ENCODE data around the gene DGKE. TPM values are rescaled to one million over a fixed set of nuclear protein-coding genes. Genes with fewer than 3 reads are reported as not detected.

The DGKE gene
- polyA plus RNA-seq, 1 donor from 2014 or later = 16.6 TPM

- Histone ChIP-seq H3K9me2 (ENCODE audit: insufficient read depth, low read length) (no peaks in the 10 kb centered on the region), H3K9me3 (ENCODE audit: low read length) (no peaks in the 10 kb centered on the region), H3K36me3 (ENCODE audit: insufficient read depth, low read length) (no peaks in the 10 kb centered on the region), H3F3A (ENCODE audit: insufficient read depth, low read length, poor library complexity, severe bottlenecking) (no peaks in the 10 kb centered on the region), H2AFZ (ENCODE audit: low read depth, low read length) (no peak overlapping the region), H3K4me3 (ENCODE audit: low read length) (no peak overlapping the region), H3K9ac (ENCODE audit: low read length) (no peak overlapping the region), H3K27ac (ENCODE audit: low read length) (no peak overlapping the region), H3K27me3 (ENCODE audit: insufficient read depth, low read depth, low read length) (no peaks in the 10 kb centered on the region), H3K4me2 (ENCODE audit: low read length) (no peak overlapping the region), H4K20me1 (ENCODE audit: insufficient read depth) (no peaks in the 10 kb centered on the region), H3K79me2 (replicated peaks; ENCODE audit: insufficient read depth, low read length) (no peaks in the 10 kb centered on the region)
- TF ChIP-seq REST (IDR thresholded peaks at IDR 0.05; ENCODE audit: borderline replicate concordance) = no peak
- TF ChIP-seq EP300 (conservative IDR thresholded peaks at IDR 0.05; ENCODE audit: poor library complexity, severe bottlenecking) = no peak
- TF ChIP-seq CTCF (IDR thresholded peaks at IDR 0.05; ENCODE audit: poor library complexity, severe bottlenecking) = no peak
- no peak for TF ChIP-seq RAD21 (conservative IDR thresholded peaks at IDR 0.05)
- no peak for TF ChIP-seq TAF1 (IDR thresholded peaks at IDR 0.05; ENCODE audit: low read depth)
- TF ChIP-seq MXI1 (conservative IDR thresholded peaks at IDR 0.05; ENCODE audit: poor library complexity, severe bottlenecking) = no peak
- no peak for TF ChIP-seq SMC3 (conservative IDR thresholded peaks at IDR 0.05; ENCODE audit: poor library complexity)
- no peak for TF ChIP-seq POLR2AphosphoS5 (IDR thresholded peaks at IDR 0.05)
- no peak for TF ChIP-seq EZH2 (IDR thresholded peaks at IDR 0.05; ENCODE audit: borderline replicate concordance, insufficient read depth, low read length, poor library complexity, severe bottlenecking)
Observed at GRCh38 chr17:56870081-56870651, 36.2 kb downstream of the DGKE start.

- Histone ChIP-seq H3K79me2 (replicated peaks; ENCODE audit: insufficient read depth, low read length) (no peaks in the 10 kb centered on the region), H3K36me3 (ENCODE audit: insufficient read depth, low read length) (no peaks in the 10 kb centered on the region), H3K27ac (ENCODE audit: low read length) (no peak overlapping the region), H3K4me2 (ENCODE audit: low read length) (no peak overlapping the region), H4K20me1 (ENCODE audit: insufficient read depth) (no peaks in the 10 kb centered on the region), H3K9me3 (ENCODE audit: low read length) (no peaks in the 10 kb centered on the region), H3K9me2 (ENCODE audit: insufficient read depth, low read length) (no peaks in the 10 kb centered on the region), H3K4me3 (ENCODE audit: low read length) (no peak overlapping the region), H3K9ac (ENCODE audit: low read length) (no peak overlapping the region), H2AFZ (ENCODE audit: low read depth, low read length) (no peak overlapping the region), H3K27me3 (ENCODE audit: insufficient read depth, low read depth, low read length) (no peaks in the 10 kb centered on the region), H3F3A (ENCODE audit: insufficient read depth, low read length, poor library complexity, severe bottlenecking) (no peaks in the 10 kb centered on the region)
- TF ChIP-seq EZH2 (IDR thresholded peaks at IDR 0.05; ENCODE audit: borderline replicate concordance, insufficient read depth, low read length, poor library complexity, severe bottlenecking) (no peak), RAD21 (conservative IDR thresholded peaks at IDR 0.05) (no peak), TAF1 (IDR thresholded peaks at IDR 0.05; ENCODE audit: low read depth) (no peak), REST (IDR thresholded peaks at IDR 0.05; ENCODE audit: borderline replicate concordance) (no peak), POLR2AphosphoS5 (IDR thresholded peaks at IDR 0.05) (no peak)
Observed at GRCh38 chr17:56876766-56877179, 42.8 kb downstream of the DGKE start.

All from neural cell (in vitro differentiated cells).